Activated CD8-positive, alpha-beta T cell treated with anti-CD3 and anti-CD28 coated beads, Interleukin-2, amount 10 ng/mL, durations not matched to agents 7 days and 5 days (primary cell): ENCODE results near the gene CENPA. TPM values are rescaled to one million over a fixed set of nuclear protein-coding genes. Genes with fewer than 3 reads are reported as not detected.

Experiments used
- ATAC-seq: fragments of 150-1000 bp; cut with Tn5 transposase; one replicate; pipeline ENCODE4 v1.10.0; 2021; ENCODE audit warnings: moderate library complexity
- CTCF ChIA-PET: fragments of 350-600 bp; sonication (Branson Sonifier 250); formaldehyde crosslinking; loops from one replicate; lab custom pipeline; 2021; ENCODE audit warnings: antibody characterized with exemption; lab: Charles Lee
- POLR2A ChIA-PET: fragments of 350-600 bp; sonication (Branson Sonifier 250); formaldehyde crosslinking; loops from one replicate; lab custom pipeline; 2021; ENCODE audit warnings: antibody characterized with exemption; lab: Charles Lee
- DNase-seq: peaks from one replicate; pipeline ENCODE4 v3.0.0-alpha.2; 2020
- H3K27ac Mint-ChIP-seq: one replicate; pipeline ENCODE4 v1.8.0; 2021; ENCODE audit warnings: mild to moderate bottlenecking, mixed read lengths
- H3K27me3 Mint-ChIP-seq: one replicate; pipeline ENCODE4 v1.8.0; 2021; ENCODE audit warnings: low read depth, mixed read lengths
- H3K36me3 Mint-ChIP-seq: one replicate; pipeline ENCODE4 v1.8.0; 2021; ENCODE audit warnings: low read depth, mixed read lengths
- H3K4me1 Mint-ChIP-seq: one replicate; pipeline ENCODE4 v1.8.0; 2021; ENCODE audit warnings: low read depth, mixed read lengths
- H3K4me3 Mint-ChIP-seq: one replicate; pipeline ENCODE4 v1.8.0; 2021; ENCODE audit warnings: mild to moderate bottlenecking, mixed read lengths
- H3K9me3 Mint-ChIP-seq: one replicate; pipeline ENCODE4 v1.8.0; 2022; ENCODE audit warnings: mixed read lengths; ENCODE audit not compliant: insufficient read depth
- total RNA-seq, 2 experiments: library from RNA; stranded (reverse); gene quantifications; one replicate each; pipeline ENCODE4 v1.2.3, GENCODE V29; 2021

Gene CENPA
- total RNA-seq: 10 to 100 TPM; 55.2 to 58.1 TPM

GRCh38 chr2:26785431-26786206 is at the start of gene CENPA:
TSS of gene CENPA (plus strand) at chr2:26786056. CDS start at chr2:26786197, 141 bp downstream.
- H3K27me3 Mint-ChIP-seq: no peaks in the 10 kb centered on the region
- ChIA-PET POLR2A (interaction anchor here (0.6 to 1.9 kb wide), 7 partner anchors 10 to 265 kb away, joined by 3 to 9 read pairs (median 3); partner anchors contain the start of genes AGBL5 and SLC35F6), CTCF (interaction anchor here (0.6 to 1.2 kb wide), 4 partner anchors 9 to 40 kb away, joined by 3 to 5 read pairs (median 4); no protein-coding TSS in a partner anchor)
- DNase-seq: peak; percentile 98
- H3K4me3 Mint-ChIP-seq: peak within 1 kb of the TSS; percentile 100
- H3K36me3 Mint-ChIP-seq: peaks cover 48% of the 10 kb centered on the region
- H3K4me1 Mint-ChIP-seq: peaks cover 39% of the 10 kb centered on the region
- H3K27ac Mint-ChIP-seq: peak within 1 kb of the TSS; percentile 94
- H3K9me3 Mint-ChIP-seq: peaks cover 9% of the 10 kb centered on the region
- ATAC-seq: peak; percentile 99

GRCh38 chr2:26737221-26737620 is 48.6 kb upstream of the CENPA start:
- no peak overlapping the region for H3K27ac Mint-ChIP-seq
- ChIA-PET CTCF (no interaction called here), POLR2A (no interaction called here)

GRCh38 chr2:26738481-26738880 is 47.4 kb upstream of the CENPA start:
- CTCF ChIA-PET: interaction anchor here (10.8 kb wide), 1 partner anchor 133 kb away, joined by 151 read pairs; no protein-coding TSS in a partner anchor
- POLR2A ChIA-PET: no interaction called here
- Mint-ChIP-seq H3K4me1 (peaks cover 17% of the 10 kb centered on the region), H3K4me3 (no peak overlapping the region), H3K36me3 (no peaks in the 10 kb centered on the region), H3K27me3 (peaks cover 2% of the 10 kb centered on the region), H3K27ac (no peak overlapping the region), H3K9me3 (no peaks in the 10 kb centered on the region)
- no peak for DNase-seq
- ATAC-seq: no peak

More at GRCh38 chr2:26737221-26737620, 48.6 kb upstream of the CENPA start:
- Mint-ChIP-seq H3K27me3 (peaks cover 3% of the 10 kb centered on the region), H3K4me3 (no peak overlapping the region), H3K4me1 (peaks cover 17% of the 10 kb centered on the region), H3K36me3 (no peaks in the 10 kb centered on the region), H3K9me3 (no peaks in the 10 kb centered on the region)
- ATAC-seq (no peak), DNase-seq (no peak)

- Mint-ChIP-seq H3K36me3 (no peaks in the 10 kb centered on the region), H3K4me3 (no peak overlapping the region), H3K4me1 (peaks cover 17% of the 10 kb centered on the region), H3K9me3 (no peaks in the 10 kb centered on the region), H3K27ac (no peak overlapping the region), H3K27me3 (peaks cover 2% of the 10 kb centered on the region)
- ChIA-PET POLR2A (no interaction called here), CTCF (interaction anchor here (0.9 to 10.8 kb wide), 2 partner anchors 107 to 134 kb away, joined by 3 to 151 read pairs; no protein-coding TSS in a partner anchor)
- no peak for DNase-seq
- no peak for ATAC-seq
Measured at GRCh38 chr2:26739514-26739913, 46.3 kb upstream of the CENPA start.

GRCh38 chr2:26740346-26740745 is 45.5 kb upstream of the CENPA start:
- ChIA-PET CTCF (interaction anchor here (0.9 to 10.8 kb wide), 2 partner anchors 106 to 135 kb away, joined by 3 to 151 read pairs; no protein-coding TSS in a partner anchor), POLR2A (no interaction called here)
- no peak overlapping the region for H3K27ac Mint-ChIP-seq
- peaks cover 2% of the 10 kb centered on the region for H3K27me3 Mint-ChIP-seq
- ATAC-seq: no peak
- no peak overlapping the region for H3K4me3 Mint-ChIP-seq
- DNase-seq: no peak
- H3K36me3 Mint-ChIP-seq: no peaks in the 10 kb centered on the region
- peaks cover 17% of the 10 kb centered on the region for H3K4me1 Mint-ChIP-seq
- H3K9me3 Mint-ChIP-seq: no peaks in the 10 kb centered on the region

- DNase-seq (peak; percentile 73), ATAC-seq (peak; percentile 98)
- H3K27ac Mint-ChIP-seq: peak overlapping the region; percentile 13
- peaks cover 17% of the 10 kb centered on the region for H3K4me1 Mint-ChIP-seq
- ChIA-PET POLR2A (no interaction called here), CTCF (interaction anchor here (0.7 to 10.8 kb wide), 2 partner anchors 12 to 136 kb away, joined by 3 to 151 read pairs; no protein-coding TSS in a partner anchor)
- H3K27me3 Mint-ChIP-seq: peaks cover 2% of the 10 kb centered on the region
- H3K4me3 Mint-ChIP-seq: peak overlapping the region; percentile 44
- H3K36me3 Mint-ChIP-seq: no peaks in the 10 kb centered on the region
- no peaks in the 10 kb centered on the region for H3K9me3 Mint-ChIP-seq
Measured at GRCh38 chr2:26740890-26741302, 45.0 kb upstream of the CENPA start.

GRCh38 chr2:26742048-26742770 is 43.6 kb upstream of the CENPA start:
- H3K36me3 Mint-ChIP-seq: no peaks in the 10 kb centered on the region
- ATAC-seq (no peak), DNase-seq (no peak)
- no peak overlapping the region for H3K4me3 Mint-ChIP-seq
- H3K4me1 Mint-ChIP-seq: peaks cover 17% of the 10 kb centered on the region
- H3K9me3 Mint-ChIP-seq: no peaks in the 10 kb centered on the region
- no peaks in the 10 kb centered on the region for H3K27me3 Mint-ChIP-seq
- H3K27ac Mint-ChIP-seq: no peak overlapping the region
- CTCF ChIA-PET: interaction anchor here (1.1 to 10.8 kb wide), 2 partner anchors 137 to 164 kb away, joined by 5 to 151 read pairs; no protein-coding TSS in a partner anchor
- POLR2A ChIA-PET: interaction anchor here (0.6 kb wide), 1 partner anchor 15 kb away, joined by 5 read pairs; no protein-coding TSS in a partner anchor

GRCh38 chr2:26743852-26744251 is 42.0 kb upstream of the CENPA start:
- H3K27ac Mint-ChIP-seq: no peak overlapping the region
- DNase-seq (no peak), ATAC-seq (no peak)
- H3K9me3 Mint-ChIP-seq: no peaks in the 10 kb centered on the region
- peaks cover 17% of the 10 kb centered on the region for H3K4me1 Mint-ChIP-seq
- H3K27me3 Mint-ChIP-seq: no peaks in the 10 kb centered on the region
- ChIA-PET POLR2A (no interaction called here), CTCF (interaction anchor here (1.5 to 10.8 kb wide), 2 partner anchors 139 to 166 kb away, joined by 5 to 151 read pairs; no protein-coding TSS in a partner anchor)
- H3K4me3 Mint-ChIP-seq: no peak overlapping the region
- no peaks in the 10 kb centered on the region for H3K36me3 Mint-ChIP-seq

- ATAC-seq: no peak
- ChIA-PET CTCF (interaction anchor here (0.9 to 10.8 kb wide), 9 partner anchors 10 to 193 kb away, joined by 3 to 151 read pairs (median 6); no protein-coding TSS in a partner anchor), POLR2A (no interaction called here)
- H3K27me3 Mint-ChIP-seq: no peaks in the 10 kb centered on the region
- no peak overlapping the region for H3K4me3 Mint-ChIP-seq
- H3K27ac Mint-ChIP-seq: no peak overlapping the region
- H3K9me3 Mint-ChIP-seq: no peaks in the 10 kb centered on the region
- H3K4me1 Mint-ChIP-seq: peaks cover 17% of the 10 kb centered on the region
- DNase-seq: no peak
- H3K36me3 Mint-ChIP-seq: no peaks in the 10 kb centered on the region
Measured at GRCh38 chr2:26744953-26745352, 40.9 kb upstream of the CENPA start.

- H3K4me1 Mint-ChIP-seq: peaks cover 12% of the 10 kb centered on the region
- no peak overlapping the region for H3K27ac Mint-ChIP-seq
- DNase-seq: peak; percentile 88
- no peaks in the 10 kb centered on the region for H3K36me3 Mint-ChIP-seq
- H3K27me3 Mint-ChIP-seq: no peaks in the 10 kb centered on the region
- H3K4me3 Mint-ChIP-seq: no peak overlapping the region
- peak; percentile 54 for ATAC-seq
- ChIA-PET POLR2A (no interaction called here), CTCF (interaction anchor here (0.6 to 10.8 kb wide), 19 partner anchors 9 to 348 kb away, joined by 3 to 151 read pairs (median 4); no protein-coding TSS in a partner anchor)
- H3K9me3 Mint-ChIP-seq: no peaks in the 10 kb centered on the region
Measured at GRCh38 chr2:26745609-26746327, 40.1 kb upstream of the CENPA start.

- no peak for ATAC-seq
- no peak for DNase-seq
- H3K36me3 Mint-ChIP-seq: no peaks in the 10 kb centered on the region
- H3K9me3 Mint-ChIP-seq: no peaks in the 10 kb centered on the region
- H3K4me1 Mint-ChIP-seq: peaks cover under 1% of the 10 kb centered on the region
- H3K27me3 Mint-ChIP-seq: peaks cover 2% of the 10 kb centered on the region
- H3K27ac Mint-ChIP-seq: no peak overlapping the region
- no peak overlapping the region for H3K4me3 Mint-ChIP-seq
- ChIA-PET CTCF (interaction anchor here (1.3 to 10.8 kb wide), 7 partner anchors 21 to 243 kb away, joined by 3 to 151 read pairs (median 5); no protein-coding TSS in a partner anchor), POLR2A (no interaction called here)
Measured at GRCh38 chr2:26746934-26747333, 38.9 kb upstream of the CENPA start.
